Erythroblast (primary cell): Measurements from ENCODE around the gene FOXI1.

Experiments used
- GATA1 ChIP-seq: IDR thresholded peaks from 2 replicates; pipeline ENCODE4 v1.6.1; 2011; ENCODE audit warnings: low read depth, mild to moderate bottlenecking, control low read depth, low read length, moderate library complexity
- POLR2A ChIP-seq: IDR thresholded peaks from 2 replicates; pipeline ENCODE4 v1.6.1; 2011; ENCODE audit warnings: mild to moderate bottlenecking, low read length

DNA sequence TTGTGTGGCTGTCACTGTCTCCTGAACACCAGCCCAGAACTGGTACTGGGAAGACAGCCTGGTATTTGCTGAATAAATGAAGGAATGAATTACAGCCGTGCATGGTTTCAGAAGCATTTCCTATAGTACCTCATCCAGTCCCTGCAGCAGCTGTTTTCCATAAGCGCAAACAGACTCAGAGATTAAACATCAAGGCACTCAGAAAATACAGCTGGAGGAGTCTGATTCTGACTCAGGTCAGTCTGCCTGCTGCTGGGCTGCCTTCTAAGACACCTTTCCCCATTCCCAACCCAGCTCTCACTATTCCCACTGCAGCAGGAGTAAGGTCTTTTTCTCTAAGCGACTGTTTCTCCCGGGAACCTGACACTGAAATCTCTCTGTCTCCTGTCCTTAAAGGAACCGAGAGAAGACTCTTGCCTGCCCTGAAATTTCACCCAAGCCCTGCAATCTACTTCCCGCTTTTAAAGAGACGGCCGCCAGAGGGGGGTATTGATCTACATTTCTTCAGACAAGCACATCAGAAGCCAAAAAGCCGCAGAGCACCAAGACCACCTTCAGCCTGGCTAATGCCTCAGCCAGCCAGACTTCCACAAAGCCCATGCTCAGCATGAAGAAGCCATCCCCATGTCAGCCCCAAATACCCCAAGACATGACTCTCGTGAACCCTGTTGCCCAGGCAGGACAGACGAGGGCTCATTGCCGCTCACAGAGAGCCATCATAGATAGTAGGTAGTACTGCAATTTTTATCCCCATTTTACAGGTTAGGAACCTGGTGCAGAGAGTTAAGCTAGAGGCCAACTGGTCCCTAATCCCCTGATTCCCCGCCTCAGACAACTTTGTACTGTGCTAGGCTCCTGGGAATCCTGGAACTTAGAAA is 5.4 kb upstream of the FOXI1 start:
- TF ChIP-seq POLR2A (no peak), GATA1 (no peak)
